Ishikawa (cell line): Measurements from ENCODE around the gene RIC1.

Source experiments
- EGR1 ChIP-seq: IDR thresholded peaks from 2 replicates; pipeline ENCODE4 v1.6.1; 2012
- FOXM1 ChIP-seq: IDR thresholded peaks from 2 replicates; pipeline ENCODE4 v1.6.1; 2012; ENCODE audit warnings: low read depth, borderline replicate concordance
- MAX ChIP-seq: IDR thresholded peaks from 2 replicates; pipeline ENCODE4 v1.6.1; 2012
- RAD21 ChIP-seq: IDR thresholded peaks from 2 replicates; pipeline ENCODE4 v1.6.1; 2012; ENCODE audit warnings: low read depth
- REST ChIP-seq: IDR thresholded peaks from 2 replicates; pipeline ENCODE4 v1.6.1; 2012; ENCODE audit warnings: low read depth, mild to moderate bottlenecking
- TAF1 ChIP-seq: IDR thresholded peaks from 2 replicates; pipeline ENCODE4 v1.6.1; 2012; ENCODE audit warnings: low read depth, mild to moderate bottlenecking
- TCF12 ChIP-seq: IDR thresholded peaks from 2 replicates; pipeline ENCODE4 v1.6.1; 2012; ENCODE audit warnings: low read depth
- TEAD4 ChIP-seq: IDR thresholded peaks from 2 replicates; pipeline ENCODE4 v1.6.1; 2012
- ZBTB7A ChIP-seq: IDR thresholded peaks from 2 replicates; pipeline ENCODE4 v1.6.1; 2012; ENCODE audit warnings: low read depth

GRCh38 chr9:5787759-5788302 lies 158.9 kb downstream of the RIC1 start:
- no peak for TF ChIP-seq TEAD4
- no peak for TF ChIP-seq MAX
- TF ChIP-seq RAD21: no peak
- TF ChIP-seq REST: no peak
- TF ChIP-seq TCF12: no peak
- TF ChIP-seq EGR1: no peak
- TF ChIP-seq TAF1: no peak
- no peak for TF ChIP-seq ZBTB7A
- TF ChIP-seq FOXM1: no peak
